Smooth muscle cell of the umbilical artery (primary cell): ENCODE results near the gene SMG5. TPM values are rescaled to one million over a fixed set of nuclear protein-coding genes. Genes with fewer than 3 reads are reported as not detected.

ENCODE experiments used
- total RNA-seq: library from RNA; depleted of rRNA; stranded (reverse); fragments of >200 nt; gene quantifications from 2 replicates; pipeline ENCODE4 v1.2.3, GENCODE V29; 2014

Gene SMG5, protein sequence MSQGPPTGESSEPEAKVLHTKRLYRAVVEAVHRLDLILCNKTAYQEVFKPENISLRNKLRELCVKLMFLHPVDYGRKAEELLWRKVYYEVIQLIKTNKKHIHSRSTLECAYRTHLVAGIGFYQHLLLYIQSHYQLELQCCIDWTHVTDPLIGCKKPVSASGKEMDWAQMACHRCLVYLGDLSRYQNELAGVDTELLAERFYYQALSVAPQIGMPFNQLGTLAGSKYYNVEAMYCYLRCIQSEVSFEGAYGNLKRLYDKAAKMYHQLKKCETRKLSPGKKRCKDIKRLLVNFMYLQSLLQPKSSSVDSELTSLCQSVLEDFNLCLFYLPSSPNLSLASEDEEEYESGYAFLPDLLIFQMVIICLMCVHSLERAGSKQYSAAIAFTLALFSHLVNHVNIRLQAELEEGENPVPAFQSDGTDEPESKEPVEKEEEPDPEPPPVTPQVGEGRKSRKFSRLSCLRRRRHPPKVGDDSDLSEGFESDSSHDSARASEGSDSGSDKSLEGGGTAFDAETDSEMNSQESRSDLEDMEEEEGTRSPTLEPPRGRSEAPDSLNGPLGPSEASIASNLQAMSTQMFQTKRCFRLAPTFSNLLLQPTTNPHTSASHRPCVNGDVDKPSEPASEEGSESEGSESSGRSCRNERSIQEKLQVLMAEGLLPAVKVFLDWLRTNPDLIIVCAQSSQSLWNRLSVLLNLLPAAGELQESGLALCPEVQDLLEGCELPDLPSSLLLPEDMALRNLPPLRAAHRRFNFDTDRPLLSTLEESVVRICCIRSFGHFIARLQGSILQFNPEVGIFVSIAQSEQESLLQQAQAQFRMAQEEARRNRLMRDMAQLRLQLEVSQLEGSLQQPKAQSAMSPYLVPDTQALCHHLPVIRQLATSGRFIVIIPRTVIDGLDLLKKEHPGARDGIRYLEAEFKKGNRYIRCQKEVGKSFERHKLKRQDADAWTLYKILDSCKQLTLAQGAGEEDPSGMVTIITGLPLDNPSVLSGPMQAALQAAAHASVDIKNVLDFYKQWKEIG
- 43.7 and 73.2 TPM in 2 replicates for total RNA-seq

DNA sequence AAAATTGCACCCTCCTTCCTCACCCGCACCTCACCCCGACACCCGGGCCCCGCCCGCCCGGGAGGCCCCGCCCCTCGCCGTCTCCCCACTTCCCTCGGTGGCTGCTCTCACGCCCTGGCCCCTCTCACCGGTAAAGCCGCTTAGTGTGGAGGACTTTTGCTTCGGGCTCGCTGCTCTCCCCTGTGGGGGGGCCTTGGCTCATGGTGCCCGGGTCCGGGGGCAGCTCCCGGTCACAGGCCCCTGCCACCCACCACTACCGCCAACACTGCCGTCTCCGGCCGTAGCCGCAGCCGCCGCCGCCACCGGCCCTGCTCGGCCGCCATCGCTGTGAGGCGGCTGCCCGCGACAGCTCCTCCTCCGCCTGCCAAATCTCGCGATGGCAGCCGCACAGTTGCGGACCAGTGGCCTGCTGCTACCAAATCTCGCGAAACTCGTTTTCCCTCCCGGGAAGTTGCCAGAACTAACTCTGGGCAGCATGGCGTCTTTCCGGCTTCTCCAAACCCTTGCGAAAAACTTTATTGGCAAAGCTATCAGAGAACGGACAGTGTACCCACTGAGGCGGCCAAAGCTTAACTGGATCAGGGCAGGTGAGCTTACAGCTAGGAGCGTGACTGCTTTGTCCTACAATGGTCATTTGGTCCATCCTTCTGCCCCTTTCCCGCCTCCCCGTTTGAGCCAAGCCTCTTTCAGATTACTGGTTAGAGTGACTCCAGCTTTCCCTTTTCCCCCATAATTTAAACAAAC, at the start of gene SMG5:
SMG5 (minus strand) TSS at position 347 of the 744 bp plus-strand sequence; CDS start at position 202, 145 bp downstream.

DNA sequence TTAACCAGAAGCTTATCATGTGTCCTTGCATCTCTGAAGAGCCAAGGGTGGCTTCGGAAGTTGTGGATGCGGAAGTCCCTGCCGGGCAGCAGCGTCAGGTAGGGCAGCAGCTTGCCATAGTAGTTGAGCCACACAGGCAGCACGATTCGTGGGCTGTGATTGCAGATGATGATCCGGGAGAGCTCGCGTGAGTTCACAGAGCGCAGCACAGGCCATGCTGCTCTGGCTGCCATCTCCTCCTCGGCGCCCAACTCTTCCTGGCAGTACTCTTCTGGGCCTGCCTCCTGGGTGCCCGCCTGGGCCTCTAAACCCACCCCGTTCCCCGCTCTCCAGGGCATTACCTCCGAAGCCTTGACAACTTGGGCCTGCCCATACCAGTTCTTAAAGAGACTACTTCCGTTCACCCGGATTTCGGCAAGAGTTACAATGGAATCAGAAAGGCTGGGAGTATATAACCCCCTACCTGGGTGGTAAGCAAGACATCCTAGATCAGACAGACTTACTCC, 16.3 kb upstream of the SMG5 start, which contains the start of gene VHLL:
VHLL (minus strand) TSS at position 456 of the 506 bp plus-strand sequence; CDS start at position 338, 118 bp downstream.

DNA sequence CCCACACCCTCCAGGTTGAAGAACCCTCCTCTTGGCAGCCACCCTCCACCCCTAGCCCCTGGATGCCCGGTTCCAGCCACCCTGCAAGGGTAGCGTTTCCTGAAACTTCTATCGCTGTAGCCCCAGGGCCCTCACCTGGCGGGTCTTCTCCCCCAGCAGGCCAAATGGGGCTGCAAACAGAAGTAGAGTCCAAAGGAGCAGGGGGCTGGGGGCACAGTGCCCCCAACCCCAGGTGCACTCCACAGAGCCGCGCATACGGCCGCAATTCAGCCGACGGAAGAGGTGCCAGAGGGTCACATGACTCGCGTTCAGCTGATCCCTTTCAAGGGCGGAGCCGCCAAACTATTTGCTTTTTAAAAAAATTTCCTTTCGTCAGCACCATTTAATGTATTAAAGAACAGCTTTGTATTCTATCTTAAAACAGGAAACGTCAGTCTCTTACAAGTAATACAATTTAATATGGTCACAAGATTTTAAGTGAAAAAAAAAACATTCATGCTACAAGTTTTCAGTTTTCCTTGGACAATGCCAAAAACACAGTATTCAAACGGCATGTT, 12.8 kb upstream of the SMG5 start, which contains the start of gene GLMP:
GLMP (minus strand) TSS at position 289 of the 557 bp plus-strand sequence; CDS start at position 255, 34 bp downstream.

DNA sequence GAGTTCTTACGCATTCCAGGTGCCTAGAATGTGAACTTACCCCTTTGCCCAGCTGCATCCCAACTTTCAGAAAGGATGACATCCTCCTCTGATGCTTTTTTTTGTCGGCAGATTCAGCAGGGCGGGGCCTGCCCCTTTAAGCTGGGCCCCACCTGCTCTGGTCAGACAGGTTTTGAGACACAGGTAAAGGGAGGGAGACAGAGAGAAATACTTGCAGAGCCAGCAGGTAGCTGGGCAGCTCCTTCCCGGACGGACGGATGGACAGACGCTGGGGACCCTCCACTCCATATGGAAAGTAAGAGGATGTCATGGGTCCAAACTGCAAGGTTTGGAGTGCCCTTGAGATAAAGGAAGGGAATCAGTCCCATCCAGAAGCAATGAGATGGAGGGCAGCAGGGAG, 1.5 kb upstream of the SMG5 start, which contains the start of gene TMEM79:
TMEM79 (plus strand) TSS at position 214 of the 400 bp plus-strand sequence. CDS start 902 bp downstream, outside the sequence.

DNA sequence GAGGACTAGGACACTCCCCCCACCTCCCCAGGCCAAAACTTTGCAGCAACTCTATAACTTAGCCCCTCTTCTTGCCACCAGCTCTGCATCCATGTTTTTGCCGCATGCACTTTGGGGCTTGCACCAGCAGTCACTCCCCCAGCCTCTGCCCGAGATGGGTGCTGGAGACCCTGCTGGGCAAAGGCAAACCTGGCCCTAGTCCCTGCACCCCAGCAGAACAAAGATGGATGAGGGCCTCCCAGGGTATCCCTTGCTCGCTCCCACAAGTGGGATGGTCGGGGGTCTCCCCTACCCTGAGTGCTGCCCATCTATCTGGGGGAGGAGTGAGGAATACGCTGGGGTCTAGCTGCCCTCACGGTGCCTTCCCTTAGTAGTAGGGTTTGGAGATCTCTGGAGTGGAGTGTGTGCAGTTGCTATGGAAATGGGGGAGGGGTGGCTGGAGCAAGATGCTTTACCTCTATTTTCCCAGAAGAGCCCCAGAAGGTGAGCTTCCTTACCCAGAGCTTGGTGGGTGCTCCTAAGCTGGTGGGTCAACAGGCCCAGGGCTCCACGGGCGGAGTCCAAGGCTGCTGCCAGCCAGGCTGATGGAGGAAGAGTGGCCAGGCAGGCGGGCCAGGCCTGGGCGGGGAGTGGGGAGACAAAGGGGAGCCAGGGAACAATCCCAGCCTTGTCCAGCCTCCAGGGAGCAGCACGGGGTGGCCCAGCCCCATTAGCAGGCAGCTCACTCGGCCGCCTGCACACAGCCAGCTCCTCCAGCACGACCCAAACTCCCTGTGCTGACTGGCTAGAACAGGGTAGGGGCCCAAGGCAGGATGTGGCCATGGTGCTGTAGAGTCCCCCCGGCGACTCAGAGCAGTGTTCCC, 34.9 kb downstream of the SMG5 start, which contains the start of gene PAQR6:
PAQR6 (minus strand) TSS at position 597 of the 863 bp plus-strand sequence. CDS start 1,325 bp downstream, outside the sequence.

DNA sequence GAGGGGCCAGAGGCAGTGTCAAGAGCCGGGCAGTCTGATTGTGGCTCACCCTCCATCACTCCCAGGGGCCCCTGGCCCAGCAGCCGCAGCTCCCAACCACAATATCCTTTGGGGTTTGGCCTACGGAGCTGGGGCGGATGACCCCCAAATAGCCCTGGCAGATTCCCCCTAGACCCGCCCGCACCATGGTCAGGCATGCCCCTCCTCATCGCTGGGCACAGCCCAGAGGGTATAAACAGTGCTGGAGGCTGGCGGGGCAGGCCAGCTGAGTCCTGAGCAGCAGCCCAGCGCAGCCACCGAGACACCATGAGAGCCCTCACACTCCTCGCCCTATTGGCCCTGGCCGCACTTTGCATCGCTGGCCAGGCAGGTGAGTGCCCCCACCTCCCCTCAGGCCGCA, 40.7 kb downstream of the SMG5 start, which contains the start of gene BGLAP:
BGLAP (plus strand) TSS at position 259 of the 400 bp plus-strand sequence; CDS start at position 307, 48 bp downstream.

DNA sequence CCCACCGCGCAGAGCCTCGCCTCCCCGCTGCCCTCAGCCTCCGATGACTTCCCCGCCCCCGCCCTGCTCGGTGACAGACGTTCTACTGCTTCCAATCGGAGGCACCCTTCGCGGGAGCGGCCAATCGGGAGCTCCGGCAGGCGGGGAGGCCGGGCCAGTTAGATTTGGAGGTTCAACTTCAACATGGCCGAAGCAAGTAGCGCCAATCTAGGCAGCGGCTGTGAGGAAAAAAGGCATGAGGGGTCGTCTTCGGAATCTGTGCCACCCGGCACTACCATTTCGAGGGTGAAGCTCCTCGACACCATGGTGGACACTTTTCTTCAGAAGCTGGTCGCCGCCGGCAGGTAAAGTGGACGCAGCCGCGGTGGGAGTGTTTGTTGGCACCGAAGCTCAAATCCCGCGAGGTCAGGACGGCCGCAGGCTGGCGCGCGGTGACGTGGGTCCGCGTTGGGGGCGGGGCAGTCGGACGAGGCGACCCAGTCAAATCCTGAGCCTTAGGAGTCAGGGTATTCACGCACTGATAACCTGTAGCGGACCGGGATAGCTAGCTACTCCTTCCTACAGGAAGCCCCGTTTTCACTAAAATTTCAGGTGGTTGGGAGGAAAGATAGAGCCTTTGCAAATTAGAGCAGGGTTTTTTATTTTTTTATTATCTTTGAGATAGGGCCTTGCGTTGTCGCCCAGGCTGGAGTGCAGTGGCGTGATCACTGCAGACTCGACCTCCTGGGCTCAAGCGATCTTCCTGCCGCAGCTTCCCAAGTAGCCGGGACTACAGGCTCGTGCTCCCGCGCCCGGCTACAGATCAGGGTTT, 69.6 kb downstream of the SMG5 start, which contains the start of gene PMF1:
PMF1 (plus strand) TSS at position 175 of the 811 bp plus-strand sequence; CDS start at position 184, 9 bp downstream.

Other genes starting within 250 kb of the SMG5 start
- 10.7 and 19.0 TPM in 2 replicates for gene UBQLN4, start 229.0 kb downstream of the SMG5 start, total RNA-seq
- gene LAMTOR2, start 228.0 kb downstream of the SMG5 start, total RNA-seq, result 32.4 and 57.6 TPM in 2 replicates
- gene RAB25, start 221.7 kb downstream of the SMG5 start, total RNA-seq, result not detected in 2 replicates
- 3.3 and 7.4 TPM in 2 replicates for gene MEX3A, start 200.4 kb downstream of the SMG5 start, total RNA-seq
- gene LMNA, start 168.1 kb downstream of the SMG5 start, total RNA-seq, result 365 and 755 TPM in 2 replicates
- 0.55 and 0.59 TPM in 2 replicates for gene SEMA4A, start 129.2 kb downstream of the SMG5 start, total RNA-seq
- gene SLC25A44, start 88.7 kb downstream of the SMG5 start, total RNA-seq, result 8.0 and 12.7 TPM in 2 replicates
- 22.0 and 22.9 TPM in 2 replicates for gene PMF1, start 69.8 kb downstream of the SMG5 start, total RNA-seq
- gene BGLAP, start 40.6 kb downstream of the SMG5 start, total RNA-seq, result 0.59 TPM in 1 of 2 replicates, not detected in the other
- gene PAQR6, start 34.8 kb downstream of the SMG5 start, total RNA-seq, result 0.28 and 0.59 TPM in 2 replicates
- gene TMEM79, start 1.5 kb upstream of the SMG5 start, total RNA-seq, result 1.3 and 2.1 TPM in 2 replicates
- gene GLMP, start 12.9 kb upstream of the SMG5 start, total RNA-seq, result 37.5 and 60.3 TPM in 2 replicates
- 0.28 TPM in 1 of 2 replicates, not detected in the other for gene VHLL, start 16.5 kb upstream of the SMG5 start, total RNA-seq
- 501 and 510 TPM in 2 replicates for gene CCT3, start 55.5 kb upstream of the SMG5 start, total RNA-seq
- gene TSACC, start 55.7 kb upstream of the SMG5 start, total RNA-seq, result not detected in 2 replicates
- gene RHBG, start 86.4 kb upstream of the SMG5 start, total RNA-seq, result not detected in 2 replicates
- gene MEF2D, start 217.9 kb upstream of the SMG5 start, total RNA-seq, result 5.0 and 12.0 TPM in 2 replicates